DOHH2 (cell line): ENCODE results near the gene TUG1.
A peak's percentile ranks its signal among the peaks of the same experiment; 100 is the strongest.

ENCODE experiments used
- H3F3A ChIP-seq: fragments of 200-600 bp; sonication (generic), shearing (Covaris generic); 2 replicates; pipeline ENCODE4 v1.6.0; 2016; ENCODE audit warnings: antibody characterized with exemption, mild to moderate bottlenecking; ENCODE audit not compliant: control insufficient read depth, insufficient read depth
- H3K27ac ChIP-seq: fragments of 200-600 bp; sonication (generic); 2 replicates; pipeline ENCODE4 v1.5.1; 2014; ENCODE audit warnings: low read depth, mild to moderate bottlenecking, low read length, moderate library complexity
- H3K27me3 ChIP-seq: fragments of 200-600 bp; sonication (generic); 2 replicates; pipeline ENCODE4 v1.6.1; 2014; ENCODE audit warnings: mild to moderate bottlenecking, low read length, mixed read lengths; ENCODE audit not compliant: control insufficient read depth
- H3K36me3 ChIP-seq: fragments of 200-600 bp; sonication (generic); 2 replicates; pipeline ENCODE4 v1.6.1; 2014; ENCODE audit warnings: mild to moderate bottlenecking, low read length, moderate library complexity, mixed read lengths; ENCODE audit not compliant: control insufficient read depth
- H3K4me1 ChIP-seq: fragments of 200-600 bp; sonication (generic); 2 replicates; pipeline ENCODE4 v1.6.1; 2014; ENCODE audit warnings: mild to moderate bottlenecking, low read length, mixed read lengths; ENCODE audit not compliant: control insufficient read depth
- H3K4me2 ChIP-seq: fragments of 200-600 bp; sonication (generic); 2 replicates; pipeline ENCODE4 v1.6.0; 2014; ENCODE audit warnings: mild to moderate bottlenecking, low read length, moderate library complexity
- H3K4me3 ChIP-seq: fragments of 200-600 bp; sonication (generic); 2 replicates; pipeline ENCODE4 v1.5.1; 2014; ENCODE audit warnings: mild to moderate bottlenecking, low read length, mixed read lengths
- H3K79me2 ChIP-seq: fragments of 200-600 bp; sonication (generic); 2 replicates; pipeline ENCODE4 v1.6.1; 2014; ENCODE audit warnings: mild to moderate bottlenecking, low read length, mixed read lengths; ENCODE audit not compliant: control insufficient read depth
- H3K9me2 ChIP-seq: fragments of 200-600 bp; sonication (generic); replicated peaks from 2 replicates; pipeline ENCODE4 v1.6.1; 2014; ENCODE audit warnings: mild to moderate bottlenecking, low read length, mixed read lengths; ENCODE audit not compliant: control insufficient read depth
- H3K9me3 ChIP-seq: fragments of 200-600 bp; sonication (generic); 2 replicates; pipeline ENCODE4 v1.6.1; 2014; ENCODE audit warnings: antibody characterized with exemption, low read length, mixed read lengths; ENCODE audit not compliant: control insufficient read depth, insufficient read depth
- H4K20me1 ChIP-seq: fragments of 200-600 bp; sonication (generic); 2 replicates; pipeline ENCODE4 v1.6.0; 2014; ENCODE audit warnings: low read depth, mild to moderate bottlenecking, antibody characterized with exemption, low read length, moderate library complexity; ENCODE audit not compliant: control insufficient read depth, insufficient read depth
- CTCF ChIP-seq: fragments of 200-600 bp; sonication (generic); IDR thresholded peaks from one replicate; pipeline ENCODE4 v1.5.1; 2014; ENCODE audit warnings: antibody characterized with exemption, mild to moderate bottlenecking, low read depth, low read length; ENCODE audit not compliant: poor library complexity, severe bottlenecking
- EZH2phosphoT487 ChIP-seq: fragments of 200-600 bp; sonication (generic); IDR thresholded peaks from 2 replicates; pipeline ENCODE4 v1.6.1; 2017; ENCODE audit warnings: borderline replicate concordance, mild to moderate bottlenecking, antibody characterized with exemption, low read length, moderate library complexity, mixed read lengths

TUG1 gene

GRCh38 chr22:30947173-30947815 lies 21.8 kb upstream of the TUG1 start:
- Histone ChIP-seq H3K36me3 (peaks cover 93% of the 10 kb centered on the region), H3F3A (no peaks in the 10 kb centered on the region), H3K4me3 (no peak overlapping the region), H4K20me1 (no peaks in the 10 kb centered on the region), H3K4me1 (no peaks in the 10 kb centered on the region), H3K9me2 (no peaks in the 10 kb centered on the region), H3K9me3 (no peaks in the 10 kb centered on the region), H3K79me2 (no peaks in the 10 kb centered on the region), H3K4me2 (no peak overlapping the region), H3K27me3 (no peaks in the 10 kb centered on the region), H3K27ac (no peak overlapping the region)
- no peak for TF ChIP-seq EZH2phosphoT487
- TF ChIP-seq CTCF, result no peak

DNA sequence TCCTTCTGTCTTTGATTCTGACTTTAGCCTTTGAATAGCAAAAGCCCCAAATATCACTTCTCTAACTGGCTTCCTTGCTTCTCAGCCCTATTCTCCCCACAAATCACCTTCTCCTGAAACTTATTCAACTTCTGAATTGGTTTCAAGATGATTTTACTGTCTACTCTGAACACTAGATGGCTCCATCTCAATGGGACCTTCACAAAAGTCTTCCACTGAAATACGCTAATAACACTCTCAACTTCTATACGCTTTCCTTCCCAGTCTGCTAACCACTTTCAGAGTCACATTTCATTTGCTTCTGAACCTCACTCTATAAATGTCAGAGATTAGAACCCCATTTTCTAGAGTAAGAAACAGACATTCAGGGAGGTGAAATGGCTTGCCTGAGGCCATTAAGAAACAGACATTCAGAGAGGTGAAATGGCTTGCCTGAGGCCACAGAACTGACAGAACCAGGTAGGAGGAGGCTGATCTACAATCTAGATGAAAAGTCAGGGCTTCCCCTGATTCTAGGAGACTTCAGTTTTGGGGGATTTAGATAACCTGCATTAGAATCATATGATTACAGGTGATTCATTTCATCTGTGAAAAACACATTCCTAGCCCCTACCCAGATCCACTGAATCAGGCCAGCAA lies 21.1 kb upstream of the TUG1 start:
- no peak overlapping the region for H3K4me2 ChIP-seq
- TF ChIP-seq EZH2phosphoT487 (no peak), CTCF (peak; percentile 65)
- no peaks in the 10 kb centered on the region for H3K79me2 ChIP-seq
- no peaks in the 10 kb centered on the region for H3F3A ChIP-seq
- no peaks in the 10 kb centered on the region for H3K9me2 ChIP-seq
- H4K20me1 ChIP-seq, result no peaks in the 10 kb centered on the region
- no peaks in the 10 kb centered on the region for H3K27me3 ChIP-seq
- H3K27ac ChIP-seq, result no peak overlapping the region
- no peaks in the 10 kb centered on the region for H3K9me3 ChIP-seq
- no peak overlapping the region for H3K4me3 ChIP-seq
- H3K36me3 ChIP-seq, result peaks cover 93% of the 10 kb centered on the region
- no peaks in the 10 kb centered on the region for H3K4me1 ChIP-seq

- H3K36me3 ChIP-seq, result peaks cover 93% of the 10 kb centered on the region
- H3K4me1 ChIP-seq, result no peaks in the 10 kb centered on the region
- no peaks in the 10 kb centered on the region for H3K27me3 ChIP-seq
- no peaks in the 10 kb centered on the region for H3F3A ChIP-seq
- H4K20me1 ChIP-seq, result no peaks in the 10 kb centered on the region
- H3K27ac ChIP-seq, result no peak overlapping the region
- TF ChIP-seq CTCF (no peak), EZH2phosphoT487 (no peak)
- H3K4me3 ChIP-seq, result no peak overlapping the region
- H3K9me3 ChIP-seq, result no peaks in the 10 kb centered on the region
- H3K79me2 ChIP-seq, result no peaks in the 10 kb centered on the region
- H3K9me2 ChIP-seq, result no peaks in the 10 kb centered on the region
- no peak overlapping the region for H3K4me2 ChIP-seq
Measured at GRCh38 chr22:30948930-30949342, 20.1 kb upstream of the TUG1 start.
